Measurements from ENCODE around the gene ST6GALNAC1.
"Not testable (repeated sequence)": the region's sequence is repeated elsewhere in the genome, so short reads cannot be mapped to it uniquely, and the experiment has no call there.

Gene ST6GALNAC1

GRCh38 chr17:76641501-76641900 lies 2.1 kb downstream of the ST6GALNAC1 start:
- no peak for FAIRE-seq

GRCh38 chr17:76640550-76641380 lies 2.8 kb downstream of the ST6GALNAC1 start:
- FAIRE-seq: no peak

GRCh38 chr17:76638263-76638662 lies 5.3 kb downstream of the ST6GALNAC1 start:
- no peak for FAIRE-seq

GRCh38 chr17:76636486-76637206 lies 6.9 kb downstream of the ST6GALNAC1 start:
- not testable (repeated sequence) for FAIRE-seq

GRCh38 chr17:76635659-76636360 lies 7.7 kb downstream of the ST6GALNAC1 start:
- no peak for FAIRE-seq

- no peak for FAIRE-seq
Measured at GRCh38 chr17:76635039-76635438, 8.5 kb downstream of the ST6GALNAC1 start.

- FAIRE-seq: no peak
Measured at GRCh38 chr17:76633628-76634328, 9.8 kb downstream of the ST6GALNAC1 start.

GRCh38 chr17:76631821-76632565 lies 11.6 kb downstream of the ST6GALNAC1 start:
- no peak for FAIRE-seq

GRCh38 chr17:76630151-76630550 lies 13.4 kb downstream of the ST6GALNAC1 start:
- no peak for FAIRE-seq

GRCh38 chr17:76627510-76627909 lies 16.0 kb downstream of the ST6GALNAC1 start:
- no peak for FAIRE-seq

GRCh38 chr17:76626442-76626841 lies 17.1 kb downstream of the ST6GALNAC1 start:
- no peak for FAIRE-seq

- FAIRE-seq: no peak
Measured at GRCh38 chr17:76625496-76625895, 18.1 kb downstream of the ST6GALNAC1 start.

GRCh38 chr17:76623271-76624146 lies 20.0 kb downstream of the ST6GALNAC1 start:
- no peak for FAIRE-seq

- FAIRE-seq: no peak
Measured at GRCh38 chr17:76617838-76618237, 25.7 kb downstream of the ST6GALNAC1 start.

GRCh38 chr17:76614912-76615617 lies 28.5 kb downstream of the ST6GALNAC1 start:
- no peak for FAIRE-seq

GRCh38 chr17:76614064-76614759 lies 29.3 kb downstream of the ST6GALNAC1 start:
- not testable (repeated sequence) for FAIRE-seq

GRCh38 chr17:76612977-76613851 lies 30.3 kb downstream of the ST6GALNAC1 start:
- FAIRE-seq: no peak

GRCh38 chr17:76612465-76612864 lies 31.1 kb downstream of the ST6GALNAC1 start:
- FAIRE-seq: no peak

- no peak for FAIRE-seq
Measured at GRCh38 chr17:76611758-76612157, 31.8 kb downstream of the ST6GALNAC1 start.

Measured in TTC549 (cell line).